ENCODE measurements around the gene RALB. TPM values are rescaled to one million over a fixed set of nuclear protein-coding genes. Genes with fewer than 3 reads are reported as not detected.

The RALB gene
- total RNA-seq, 2 donors from 2014 or later, result 71.8 to 93.4 TPM

GRCh38 chr2:120300385-120300784 is 47.7 kb downstream of the RALB start:
- no peaks in the 10 kb centered on the region for H3K27me3 ChIP-seq
- intact Hi-C loops (cut with DNase I), result no loop called here
- no peak for DNase-seq
- H3K9ac ChIP-seq (ENCODE audit: low read depth in 2 of 2, low read length in 2 of 2), result no peak overlapping the region
- no peaks in the 10 kb centered on the region for H3K4me1 ChIP-seq
- no peaks in the 10 kb centered on the region for H3K9me3 ChIP-seq
- H3K36me3 ChIP-seq, result no peaks in the 10 kb centered on the region
- no peak overlapping the region for H3K27ac ChIP-seq
- no peak overlapping the region for H3K4me3 ChIP-seq
- no peak for TF ChIP-seq CTCF (IDR thresholded peaks at IDR 0.05)

DNA sequence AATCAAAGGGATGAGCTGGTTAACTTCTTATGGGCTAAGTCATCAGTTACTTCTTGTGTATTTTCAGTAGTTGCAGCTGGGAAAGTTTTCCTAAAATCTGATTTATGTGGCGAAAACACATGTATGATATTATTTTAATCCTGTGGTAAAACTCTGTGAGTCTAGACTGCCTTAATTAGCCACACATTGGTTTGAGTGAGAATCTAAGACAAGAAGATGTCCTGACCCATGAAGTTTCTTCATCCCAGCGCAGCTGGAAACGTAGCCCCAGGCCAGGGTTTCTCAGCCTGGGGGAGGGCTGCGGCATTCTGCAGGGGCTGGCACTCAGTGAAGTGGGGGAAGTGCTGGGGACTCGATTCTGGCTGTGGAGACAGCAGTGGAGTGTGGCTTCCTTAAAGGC is 48.6 kb downstream of the RALB start:
- H3K9me3 ChIP-seq, result no peaks in the 10 kb centered on the region
- H3K36me3 ChIP-seq, result no peaks in the 10 kb centered on the region
- no peak overlapping the region for H3K9ac ChIP-seq (ENCODE audit: low read depth in 2 of 2, low read length in 2 of 2)
- no peaks in the 10 kb centered on the region for H3K27me3 ChIP-seq
- intact Hi-C loops (cut with DNase I), result no loop called here
- H3K4me3 ChIP-seq, result no peak overlapping the region
- DNase-seq, result no peak
- H3K4me1 ChIP-seq, result no peaks in the 10 kb centered on the region
- H3K27ac ChIP-seq, result no peak overlapping the region
- TF ChIP-seq CTCF (IDR thresholded peaks at IDR 0.05), result no peak

GRCh38 chr2:120302301-120302700 is 49.6 kb downstream of the RALB start:
- Histone ChIP-seq H3K9ac (ENCODE audit: low read depth in 2 of 2, low read length in 2 of 2) (no peak overlapping the region), H3K4me3 (no peak overlapping the region), H3K36me3 (no peaks in the 10 kb centered on the region), H3K9me3 (no peaks in the 10 kb centered on the region), H3K27me3 (no peaks in the 10 kb centered on the region), H3K27ac (no peak overlapping the region), H3K4me1 (no peaks in the 10 kb centered on the region)
- no peak for TF ChIP-seq CTCF (IDR thresholded peaks at IDR 0.05)
- intact Hi-C loops (cut with DNase I), result no loop called here
- no peak for DNase-seq

DNA sequence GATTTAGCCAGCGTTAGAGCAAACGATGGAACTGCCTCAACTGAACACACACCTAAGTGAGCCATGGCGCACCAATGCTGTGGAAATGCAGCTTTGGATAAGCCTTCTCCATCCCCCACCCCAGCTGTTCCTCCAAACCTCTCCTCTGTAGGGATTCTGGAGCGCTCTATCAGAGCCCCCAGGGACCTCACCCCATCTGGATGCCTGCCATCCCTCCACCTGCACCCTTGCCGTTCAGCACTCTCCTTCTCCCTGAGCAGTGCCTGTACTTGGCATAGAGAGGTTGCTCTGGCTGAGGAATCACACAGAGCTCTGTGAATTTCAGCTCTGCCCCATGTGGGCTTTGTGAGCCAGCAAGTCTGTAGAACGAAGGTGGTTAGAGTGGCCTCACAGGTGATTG is 50.5 kb downstream of the RALB start:
- DNase-seq, result no peak
- no peaks in the 10 kb centered on the region for H3K9me3 ChIP-seq
- no peak for TF ChIP-seq CTCF (IDR thresholded peaks at IDR 0.05)
- H3K4me3 ChIP-seq, result no peak overlapping the region
- no peak overlapping the region for H3K9ac ChIP-seq (ENCODE audit: low read depth in 2 of 2, low read length in 2 of 2)
- H3K36me3 ChIP-seq, result no peaks in the 10 kb centered on the region
- no peak overlapping the region for H3K27ac ChIP-seq
- H3K27me3 ChIP-seq, result no peaks in the 10 kb centered on the region
- intact Hi-C loops (cut with DNase I), result no loop called here
- no peaks in the 10 kb centered on the region for H3K4me1 ChIP-seq

DNA sequence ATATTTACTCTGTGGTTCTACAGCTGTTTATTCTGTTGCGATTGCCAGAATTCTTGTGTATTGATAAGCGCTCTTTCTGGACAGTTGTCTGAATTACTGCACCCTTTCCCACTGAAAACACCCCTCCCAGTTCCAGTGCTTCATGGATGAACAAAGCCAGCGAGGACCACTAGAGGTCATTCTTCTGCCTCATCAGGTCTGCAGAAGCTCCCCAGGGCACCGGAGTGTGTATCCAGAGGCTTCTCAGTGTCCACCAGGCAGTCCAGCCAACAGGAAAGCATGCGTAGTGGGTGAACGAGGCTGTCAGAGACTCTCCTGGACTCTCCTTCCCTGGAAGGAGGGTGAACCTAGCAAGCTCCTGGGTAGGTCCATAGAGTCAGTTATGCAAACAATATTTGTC is 52.6 kb downstream of the RALB start:
- intact Hi-C loops (cut with DNase I), result no loop called here
- Histone ChIP-seq H3K4me3 (no peak overlapping the region), H3K27ac (no peak overlapping the region), H3K27me3 (no peaks in the 10 kb centered on the region), H3K36me3 (no peaks in the 10 kb centered on the region), H3K4me1 (no peaks in the 10 kb centered on the region), H3K9me3 (no peaks in the 10 kb centered on the region), H3K9ac (ENCODE audit: low read depth in 2 of 2, low read length in 2 of 2) (no peak overlapping the region)
- no peak for DNase-seq
- TF ChIP-seq CTCF (IDR thresholded peaks at IDR 0.05), result peak; percentile 12
